GM19351 (cell line): ENCODE results near the gene CCDC117.
"Not testable (repeated sequence)": the region's sequence is repeated elsewhere in the genome, so short reads cannot be mapped to it uniquely, and the experiment has no call there.

Experiments
- ATAC-seq: cut with Tn5 transposase; IDR thresholded peaks from one replicate; pipeline ENCODE4 v1.9.1; 2021; ENCODE audit warnings: mild to moderate bottlenecking, moderate library complexity; ENCODE audit not compliant: unreplicated experiment

Gene CCDC117

GRCh38 chr22:28824455-28824854, 52.0 kb downstream of the CCDC117 start:
- not testable (repeated sequence) for ATAC-seq

DNA sequence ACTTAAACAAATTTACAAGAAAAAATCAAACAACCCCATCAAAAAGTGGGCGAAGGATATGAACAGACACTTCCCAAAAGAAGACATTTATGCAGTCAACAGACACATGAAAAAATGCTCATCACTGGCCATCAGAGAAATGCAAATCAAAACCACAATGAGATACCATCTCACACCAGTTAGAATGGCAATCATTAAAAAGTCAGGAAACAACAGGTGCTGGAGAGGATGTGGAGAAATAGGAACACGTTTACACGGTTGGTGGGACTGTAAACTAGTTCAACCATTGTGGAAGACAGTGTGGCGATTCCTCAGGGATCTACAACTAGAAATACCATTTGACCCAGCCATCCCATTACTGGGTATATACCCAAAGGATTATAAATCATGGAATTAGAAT, 53.9 kb downstream of the CCDC117 start:
- ATAC-seq, result not testable (repeated sequence)

DNA sequence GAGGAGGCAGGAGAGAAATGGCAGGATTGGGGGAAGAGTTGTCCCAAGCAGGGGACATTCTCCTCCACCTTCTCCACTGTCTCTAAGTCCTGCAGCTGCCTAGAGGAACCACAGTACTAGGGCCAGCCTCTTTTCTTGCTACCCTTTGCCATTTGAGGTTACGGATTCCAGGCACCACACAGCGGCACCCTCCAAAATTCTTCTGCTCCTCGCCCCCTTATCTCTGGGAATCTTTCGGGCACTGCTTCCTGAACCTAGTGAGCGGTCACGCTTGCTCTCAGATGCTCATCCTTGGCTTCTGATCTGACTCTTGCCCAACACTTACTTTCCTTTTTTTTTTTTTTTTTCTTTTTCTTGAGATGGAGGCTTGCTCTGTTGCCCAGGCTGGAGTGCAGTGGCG, 54.4 kb downstream of the CCDC117 start:
- no peak for ATAC-seq

DNA sequence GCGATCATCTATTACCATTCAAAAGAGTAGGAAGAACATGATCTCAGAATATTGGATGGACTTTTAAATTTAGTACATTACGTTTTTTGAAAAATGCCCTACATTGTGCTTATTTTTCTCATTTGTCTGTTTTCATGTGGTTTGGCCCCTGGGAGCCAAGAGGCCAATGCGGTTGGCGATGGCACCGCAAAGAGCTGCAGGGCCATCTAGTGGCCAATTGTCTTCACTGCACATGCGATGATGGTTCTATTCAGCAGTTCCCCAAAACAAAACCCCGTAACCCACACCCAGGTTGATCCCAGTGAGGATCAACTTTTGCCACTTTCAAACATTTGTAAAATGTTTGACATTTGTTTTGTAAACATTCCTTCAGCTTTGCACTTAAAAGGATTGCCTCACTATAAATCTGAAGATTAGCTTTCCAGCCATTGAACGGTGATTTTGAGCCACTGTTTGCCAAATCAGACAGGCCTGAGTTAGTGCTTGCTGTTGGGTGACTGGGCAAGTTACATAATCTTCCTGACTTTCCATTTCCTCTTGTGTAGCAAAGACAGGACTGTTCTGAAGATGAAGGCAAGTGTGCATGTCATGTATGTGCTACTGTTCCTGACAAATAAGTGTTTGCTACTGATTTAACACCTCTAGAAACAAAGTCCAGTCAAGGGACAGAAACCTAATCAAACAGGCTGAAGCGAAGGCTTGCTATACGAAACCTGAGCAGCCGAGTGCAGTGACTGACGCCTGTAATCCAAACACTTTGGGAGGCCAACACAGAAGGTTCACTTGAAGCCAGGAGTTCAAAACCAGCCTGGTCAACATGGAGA, 57.1 kb downstream of the CCDC117 start:
- ATAC-seq, result no peak

DNA sequence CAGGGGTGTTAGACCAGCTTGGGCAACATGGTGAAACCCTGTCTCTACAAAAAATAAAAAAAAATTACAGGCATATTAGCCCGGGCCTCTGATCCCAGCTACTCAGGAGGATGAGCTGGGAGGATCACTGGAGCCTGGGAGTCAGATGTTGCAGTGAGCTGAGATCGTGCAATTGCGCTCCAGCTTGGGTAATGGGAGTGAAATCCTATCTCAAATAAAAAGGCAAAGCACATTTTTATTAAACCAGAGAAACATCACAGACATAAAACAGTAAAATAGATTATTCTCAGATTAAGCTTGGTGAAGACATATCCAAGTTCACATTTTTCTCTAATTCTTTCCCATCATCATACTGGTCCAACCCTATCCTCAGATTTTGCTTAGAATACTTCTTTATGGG, 57.9 kb downstream of the CCDC117 start:
- no peak for ATAC-seq

GRCh38 chr22:28831140-28832072, 58.9 kb downstream of the CCDC117 start:
- no peak for ATAC-seq

GRCh38 chr22:28832731-28833130, 60.2 kb downstream of the CCDC117 start:
- ATAC-seq, result no peak

- ATAC-seq, result no peak
These were observed 60.9 kb downstream of the CCDC117 start for GRCh38 chr22:28833276-28833923.

DNA sequence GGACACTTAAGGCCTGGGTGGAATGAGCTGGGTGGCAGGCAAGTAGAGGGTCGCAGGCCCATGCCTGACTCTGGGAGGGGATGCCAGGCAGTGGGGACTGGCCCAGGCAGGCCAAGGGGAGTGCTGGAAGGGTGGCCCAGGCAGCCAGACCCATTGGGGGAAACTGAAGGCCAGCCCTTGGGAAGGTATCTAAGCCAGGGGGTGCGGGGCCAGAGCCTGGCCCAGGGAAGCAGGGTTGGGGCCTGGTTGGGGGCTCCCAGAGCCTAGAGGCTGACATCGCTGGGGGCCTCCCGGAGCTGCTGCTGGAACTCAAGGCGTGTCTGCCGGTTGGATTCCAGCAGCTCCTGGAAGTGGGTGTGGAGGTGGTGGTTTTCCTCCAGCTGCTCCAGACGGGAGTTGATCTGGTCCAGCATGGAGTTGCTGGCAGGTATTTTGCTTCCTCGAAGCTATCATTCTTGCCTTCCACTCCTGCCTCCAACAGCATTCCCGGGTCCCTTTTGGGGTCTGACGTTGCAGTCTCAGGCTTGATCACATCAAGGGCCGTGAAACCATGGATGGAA, 63.2 kb downstream of the CCDC117 start:
- ATAC-seq, result no peak

DNA sequence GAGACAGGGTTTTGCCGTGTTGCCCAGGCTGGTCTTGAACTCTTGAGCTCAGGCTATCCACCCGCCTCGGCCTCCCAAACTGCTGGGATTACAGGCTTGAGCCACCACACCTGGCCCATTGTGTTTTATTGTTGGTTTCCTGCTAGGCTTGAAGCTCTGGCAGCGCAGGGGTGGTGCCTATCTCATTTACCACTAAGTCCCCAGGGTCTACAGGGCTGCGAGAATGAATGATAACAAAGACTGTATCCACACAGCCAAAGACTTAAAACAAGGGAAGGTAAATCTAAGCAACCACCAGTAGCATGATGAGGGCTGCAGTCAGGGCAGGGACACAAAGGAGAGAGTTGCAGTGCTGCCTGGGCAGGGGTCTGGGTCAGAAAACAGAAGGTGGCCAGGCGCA, 65.1 kb downstream of the CCDC117 start:
- no peak for ATAC-seq
